ENCODE results near the gene PDCD6IP. TPM values are rescaled to one million over a fixed set of nuclear protein-coding genes. Genes with fewer than 3 reads are reported as not detected.
"Not testable (repeated sequence)": the region's sequence is repeated elsewhere in the genome, so short reads cannot be mapped to it uniquely, and the experiment has no call there.

Gene PDCD6IP
- total and polyA plus RNA-seq, 10 donors, result 30.5 to 265 (median 175) TPM

DNA sequence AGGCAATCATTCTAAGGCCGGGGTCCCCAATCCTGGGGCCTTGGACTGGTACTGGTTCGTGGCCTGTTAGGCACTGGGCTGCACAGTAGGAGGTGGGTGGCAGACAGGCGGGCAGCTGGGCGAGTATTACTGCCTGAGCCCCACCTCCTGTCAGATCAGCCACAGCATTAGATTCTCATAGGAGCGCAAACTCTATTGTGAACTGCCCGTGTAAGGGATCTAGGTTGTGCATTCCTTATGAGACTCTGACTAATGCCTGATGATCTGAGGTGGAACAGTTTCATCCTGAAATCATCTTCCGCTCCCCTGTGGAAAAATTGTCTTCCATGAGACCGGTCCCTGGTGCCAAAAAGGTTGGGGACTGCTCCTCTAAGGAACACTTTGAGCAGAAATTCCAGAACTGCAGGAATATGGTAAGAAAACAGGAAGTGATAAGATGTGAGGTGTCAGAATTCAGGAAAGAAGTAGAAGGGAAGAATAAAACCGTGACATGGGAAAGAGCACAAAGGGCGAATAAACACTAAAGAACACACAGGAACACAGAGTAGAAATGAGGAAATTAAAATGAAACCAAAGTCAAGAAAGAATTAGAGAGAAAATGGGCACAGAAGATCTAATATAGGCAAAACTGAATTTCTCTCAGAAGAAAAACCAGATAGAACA, 57.6 kb downstream of the PDCD6IP start:
- Histone ChIP-seq H3K36me3 (peaks cover 3 to 99% (median 66%) of the 10 kb centered on the region in 6 donors), H3K27ac (peak overlapping the region in 1 of 8 donors; percentile 45), H3K4me1 (peaks cover 0 to 15% (median 3%) of the 10 kb centered on the region in 6 donors), H3K27me3 (replicated peaks in 1 of 7) (no peaks in the 10 kb centered on the region), H3K4me3 (no peak overlapping the region), H3K9me3 (no peaks in the 10 kb centered on the region)
- WGBS, 5 donors, result 82 to 94% (median 85%) methylated on average over 10 of the region's 10 CpGs
- TF ChIP-seq POLR2A (IDR thresholded peaks at IDR 0.05), result no peak
- TF ChIP-seq POLR2AphosphoS5 (IDR thresholded peaks at IDR 0.05), result no peak
- TF ChIP-seq, protein P1, sequence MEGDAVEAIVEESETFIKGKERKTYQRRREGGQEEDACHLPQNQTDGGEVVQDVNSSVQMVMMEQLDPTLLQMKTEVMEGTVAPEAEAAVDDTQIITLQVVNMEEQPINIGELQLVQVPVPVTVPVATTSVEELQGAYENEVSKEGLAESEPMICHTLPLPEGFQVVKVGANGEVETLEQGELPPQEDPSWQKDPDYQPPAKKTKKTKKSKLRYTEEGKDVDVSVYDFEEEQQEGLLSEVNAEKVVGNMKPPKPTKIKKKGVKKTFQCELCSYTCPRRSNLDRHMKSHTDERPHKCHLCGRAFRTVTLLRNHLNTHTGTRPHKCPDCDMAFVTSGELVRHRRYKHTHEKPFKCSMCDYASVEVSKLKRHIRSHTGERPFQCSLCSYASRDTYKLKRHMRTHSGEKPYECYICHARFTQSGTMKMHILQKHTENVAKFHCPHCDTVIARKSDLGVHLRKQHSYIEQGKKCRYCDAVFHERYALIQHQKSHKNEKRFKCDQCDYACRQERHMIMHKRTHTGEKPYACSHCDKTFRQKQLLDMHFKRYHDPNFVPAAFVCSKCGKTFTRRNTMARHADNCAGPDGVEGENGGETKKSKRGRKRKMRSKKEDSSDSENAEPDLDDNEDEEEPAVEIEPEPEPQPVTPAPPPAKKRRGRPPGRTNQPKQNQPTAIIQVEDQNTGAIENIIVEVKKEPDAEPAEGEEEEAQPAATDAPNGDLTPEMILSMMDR (IDR thresholded peaks at IDR 0.05 in 8 of 11, conservative IDR thresholded peaks at IDR 0.05 in 3 of 11), result no peak
- no peak for DNase-seq
- intact Hi-C loops (cut with DNase I; ENCODE audit: low total_unique reads), result no loop called here

DNA sequence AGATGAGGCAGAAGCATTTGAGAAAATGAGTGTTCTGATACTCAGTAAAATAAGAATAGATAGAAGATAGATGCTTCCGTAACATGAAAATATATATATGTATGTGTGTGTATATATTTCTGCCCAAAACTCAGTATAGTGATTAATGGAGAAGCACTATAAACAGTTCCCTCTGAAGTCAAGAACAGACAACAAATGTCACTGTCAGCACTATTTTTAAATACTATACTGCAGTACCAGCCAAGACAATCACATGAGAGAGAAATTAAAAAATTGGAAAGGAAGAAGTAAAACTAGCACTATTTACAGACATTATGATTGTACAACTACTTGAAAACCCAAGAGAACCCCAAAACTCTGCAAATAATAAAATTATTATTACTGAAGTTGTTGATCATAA, 59.3 kb downstream of the PDCD6IP start:
- peaks cover 3 to 100% (median 62%) of the 10 kb centered on the region in 6 donors for H3K36me3 ChIP-seq
- H3K9me3 ChIP-seq; DNase-seq; intact Hi-C loops (cut with DNase I; ENCODE audit: low total_unique reads); H3K4me3 ChIP-seq; H3K27ac ChIP-seq; H3K27me3 ChIP-seq (replicated peaks in 1 of 7): not testable (repeated sequence)
- H3K4me1 ChIP-seq, result peaks cover 0 to 15% (median 3%) of the 10 kb centered on the region in 6 donors
- 95 to 100% (median 100%) methylated on average over 1 of the region's 1 CpG for WGBS, 5 donors

DNA sequence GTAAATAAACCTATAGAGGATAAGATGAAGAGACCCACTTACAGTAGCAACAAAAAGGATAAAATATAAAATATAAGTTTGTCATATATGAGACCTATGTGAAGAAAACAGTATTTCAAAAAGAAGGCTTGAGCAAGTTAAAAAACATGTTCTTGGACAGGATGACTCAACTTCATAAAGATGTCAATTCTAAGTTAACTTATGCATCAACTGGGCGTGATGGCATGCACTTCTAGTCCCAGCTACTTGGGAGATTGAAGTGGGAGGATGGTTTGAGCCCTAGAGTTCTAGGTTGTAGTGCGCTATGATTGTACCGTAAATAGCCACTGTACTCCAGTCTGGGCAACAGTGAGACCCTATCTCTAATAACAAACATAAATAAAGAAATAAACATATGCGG, 59.7 kb downstream of the PDCD6IP start:
- Histone ChIP-seq H3K4me1 (peaks cover 0 to 15% (median 3%) of the 10 kb centered on the region in 6 donors), H3K9me3 (no peaks in the 10 kb centered on the region), H3K36me3 (peaks cover 3 to 100% (median 60%) of the 10 kb centered on the region in 6 donors), H3K27ac (no peak overlapping the region), H3K27me3 (replicated peaks in 1 of 7) (no peaks in the 10 kb centered on the region), H3K4me3 (no peak overlapping the region)
- no peak for TF ChIP-seq POLR2A (IDR thresholded peaks at IDR 0.05)
- DNase-seq, result no peak
- WGBS, 5 donors, result 96 to 99% (median 98%) methylated on average over 4 of the region's 4 CpGs
- intact Hi-C loops (cut with DNase I; ENCODE audit: low total_unique reads), result no loop called here

GRCh38 chr3:33860373-33861050, 62.1 kb downstream of the PDCD6IP start:
- Histone ChIP-seq H3K36me3 (peaks cover 3 to 100% (median 61%) of the 10 kb centered on the region in 6 donors), H3K9me3 (no peaks in the 10 kb centered on the region), H3K4me1 (peaks cover 0 to 8% (median 0%) of the 10 kb centered on the region in 6 donors), H3K27me3 (replicated peaks in 1 of 7) (no peaks in the 10 kb centered on the region), H3K27ac (no peak overlapping the region), H3K4me3 (no peak overlapping the region)
- DNase-seq, result no peak
- intact Hi-C loops (cut with DNase I; ENCODE audit: low total_unique reads), result no loop called here
- TF ChIP-seq, protein P1 (IDR thresholded peaks at IDR 0.05 in 8 of 11, conservative IDR thresholded peaks at IDR 0.05 in 3 of 11), result no peak
- TF ChIP-seq POLR2AphosphoS5 (IDR thresholded peaks at IDR 0.05) (no peak), POLR2A (IDR thresholded peaks at IDR 0.05) (no peak)
- WGBS, 5 donors, result 84 to 98% (median 85%) methylated on average over 4 of the region's 4 CpGs

GRCh38 chr3:33865133-33865532, 66.7 kb downstream of the PDCD6IP start:
- no peak for DNase-seq
- Histone ChIP-seq H3K27ac (no peak overlapping the region), H3K9me3 (no peaks in the 10 kb centered on the region), H3K4me1 (no peaks in the 10 kb centered on the region), H3K4me3 (no peak overlapping the region), H3K36me3 (peaks cover 0 to 97% (median 54%) of the 10 kb centered on the region in 6 donors), H3K27me3 (replicated peaks in 1 of 7) (no peaks in the 10 kb centered on the region)
- intact Hi-C loops (cut with DNase I; ENCODE audit: low total_unique reads), result no loop called here
- TF ChIP-seq POLR2A (IDR thresholded peaks at IDR 0.05) (no peak), POLR2AphosphoS5 (IDR thresholded peaks at IDR 0.05) (no peak)
- TF ChIP-seq, protein P1 (IDR thresholded peaks at IDR 0.05 in 8 of 11, conservative IDR thresholded peaks at IDR 0.05 in 3 of 11), result no peak
- WGBS, 5 donors, result 91 to 97% (median 95%) methylated on average over 4 of the region's 4 CpGs
